B cell (primary cell): ENCODE data around the gene ADI1. TPM values are rescaled to one million over a fixed set of nuclear protein-coding genes. Genes with fewer than 3 reads are reported as not detected.
"Not testable (repeated sequence)": the region's sequence is repeated elsewhere in the genome, so short reads cannot be mapped to it uniquely, and the experiment has no call there.

Source experiments
- ATAC-seq: fragments of 200-7000 bp; cut with Tn5 transposase; one replicate; pipeline ENCODE4 v1.10.0; 2021; ENCODE audit warnings: low read depth, mild to moderate bottlenecking, moderate number of reproducible peaks, moderate library complexity
- CTCF ChIA-PET: fragments of 350-600 bp; sonication (Branson Sonifier 250); formaldehyde crosslinking; loops from one replicate; lab custom pipeline; 2021; ENCODE audit warnings: antibody characterized with exemption, inconsistent platforms; lab: Charles Lee
- POLR2A ChIA-PET: fragments of 350-600 bp; sonication (Branson Sonifier 250); formaldehyde crosslinking; loops from one replicate; lab custom pipeline; 2021; ENCODE audit warnings: antibody characterized with exemption; lab: Charles Lee
- DNase-seq: peaks from one replicate; pipeline ENCODE4 v3.0.0; 2013
- H2AFZ ChIP-seq: 2 replicates; pipeline ENCODE4 v1.6.1; 2012; ENCODE audit warnings: mild to moderate bottlenecking, low read depth, low read length; ENCODE audit not compliant: insufficient read depth, poor library complexity, severe bottlenecking
- H3K27ac ChIP-seq, 2 donors: 1 replicate in 1 of 2; 2 replicates in 1 of 2; pipeline ENCODE4 v1.5.1; 2012 to 2013; ENCODE audit warnings: low read length in 2 of 2, mild to moderate bottlenecking in 2 of 2, moderate library complexity in 1 of 2
- H3K27me3 ChIP-seq, 4 experiments: fragments of 200-600 bp in 1 of 4; sonication (generic) in 1 of 4; replicated peaks in 1 of 4; 1 replicate in 2 of 4; 2 replicates in 2 of 4; pipeline versions ENCODE4 v1.6.1 to v1.7.0; 2013 to 2016; ENCODE audit warnings: low read length in 3 of 4, mild to moderate bottlenecking in 2 of 4, mixed read lengths in 1 of 4, moderate library complexity in 1 of 4; ENCODE audit not compliant: insufficient read depth in 4 of 4, control insufficient read depth in 3 of 4; ENCODE audit errors: control extremely low read depth in 1 of 4
- H3K36me3 ChIP-seq, 2 experiments: replicated peaks in 1 of 2; 1 replicate in 1 of 2; 2 replicates in 1 of 2; pipeline versions ENCODE4 v1.6.1 to v1.7.1; 2013; ENCODE audit warnings: low read length in 1 of 2; ENCODE audit not compliant: insufficient read depth in 2 of 2, control insufficient read depth in 1 of 2; ENCODE audit errors: control extremely low read depth in 1 of 2, extremely low read depth in 1 of 2
- H3K4me1 ChIP-seq, 2 donors: fragments of 200-600 bp in 1 of 2; sonication (generic) in 1 of 2; 1 replicate in 1 of 2; 2 replicates in 1 of 2; pipeline versions ENCODE4 v1.5.1 to v1.6.1; 2013 to 2017; ENCODE audit warnings: low read length in 2 of 2; ENCODE audit not compliant: control insufficient read depth in 2 of 2, insufficient read depth in 2 of 2
- H3K4me2 ChIP-seq: replicated peaks from 2 replicates; pipeline ENCODE3; 2012; ENCODE audit warnings: mild to moderate bottlenecking, low read depth, low read length; ENCODE audit not compliant: poor library complexity, severe bottlenecking
- H3K4me3 ChIP-seq, 5 experiments: fragments of 200-600 bp in 1 of 5; sonication (generic) in 1 of 5; 1 replicate in 3 of 5; 2 replicates in 2 of 5; pipeline versions ENCODE4 v1.5.1 to v1.7.0; 2011 to 2016; ENCODE audit warnings: low read length in 4 of 5, mild to moderate bottlenecking in 4 of 5, low read depth in 2 of 5, control low read depth in 1 of 5, moderate library complexity in 1 of 5; ENCODE audit not compliant: insufficient read depth in 1 of 5; ENCODE audit errors: control extremely low read depth in 1 of 5, extremely low read depth in 1 of 5
- H3K79me2 ChIP-seq: fragments of 200-600 bp; sonication (generic); one replicate; pipeline ENCODE4 v1.6.0; 2016; ENCODE audit warnings: low read length; ENCODE audit not compliant: control insufficient read depth, insufficient read depth
- H3K9ac ChIP-seq: fragments of 200-600 bp; sonication (generic); 2 replicates; pipeline ENCODE4 v1.6.1; 2017; ENCODE audit warnings: mild to moderate bottlenecking, low read length, moderate library complexity
- H3K9me3 ChIP-seq, 3 donors: one replicate each; pipeline versions ENCODE4 v1.6.1 to v1.7.1; 2013; ENCODE audit warnings: low read length in 2 of 3; ENCODE audit not compliant: control insufficient read depth in 2 of 3, insufficient read depth in 1 of 3; ENCODE audit errors: control extremely low read depth in 1 of 3
- H4K20me1 ChIP-seq: 2 replicates; pipeline ENCODE4 v1.6.0; 2012; ENCODE audit warnings: mild to moderate bottlenecking, low read length; ENCODE audit not compliant: insufficient read depth, control insufficient read depth, poor library complexity, severe bottlenecking
- H3K27ac Mint-ChIP-seq: one replicate; pipeline ENCODE4 v1.8.0; 2021; ENCODE audit warnings: mixed read lengths
- H3K27me3 Mint-ChIP-seq: one replicate; pipeline ENCODE4 v1.8.0; 2021; ENCODE audit warnings: mixed read lengths
- H3K4me1 Mint-ChIP-seq: one replicate; pipeline ENCODE4 v1.8.0; 2021; ENCODE audit warnings: mixed read lengths
- H3K4me3 Mint-ChIP-seq: one replicate; pipeline ENCODE4 v1.8.0; 2021; ENCODE audit warnings: mixed read lengths
- H3K9me3 Mint-ChIP-seq: one replicate; pipeline ENCODE4 v1.8.0; 2022; ENCODE audit warnings: mixed read lengths; ENCODE audit not compliant: insufficient read depth
- EZH2 ChIP-seq: IDR thresholded peaks from 2 replicates; pipeline ENCODE4 v1.6.1; 2012; ENCODE audit warnings: borderline replicate concordance, low read depth, mild to moderate bottlenecking, moderate library complexity, low read length; ENCODE audit not compliant: insufficient read depth, poor library complexity, severe bottlenecking
- WGBS: methylation state at CpG from one replicate; pipeline ENCODE4 v1.1.5; 2013; ENCODE audit warnings: missing lambda C conversion rate; ENCODE audit not compliant: insufficient coverage; 5-methylcytosine and 5-hydroxymethylcytosine counted together
- intact Hi-C: fragments of 100-400 bp; cut with micrococcal nuclease; formaldehyde crosslinking; loops from one replicate; pipeline ENCODE4 v1.10.0; 2022
- polyA plus RNA-seq: library from polyadenylated mRNA; depleted of rRNA; stranded (reverse); fragments of >200 nt; gene quantifications from 2 replicates; pipeline ENCODE4 v1.2.3, GENCODE V29; 2012
- total RNA-seq, 2 donors: library from RNA; stranded (reverse); fragments of 120-200 nt in 1 of 2; gene quantifications; 1 replicate in 1 of 2; 2 replicates in 1 of 2; pipeline versions ENCODE4 v1.2.3 to v1.2.4, GENCODE V29; 2013 to 2022
- TF ChIP-seq, protein P1 (sequence below): fragments of 200-600 bp; IDR thresholded peaks from one replicate; pipeline ENCODE4 v1.8.0; 2022; ENCODE audit warnings: antibody characterized with exemption, mild to moderate bottlenecking

ADI1 gene
- total and polyA plus RNA-seq, 2 donors (not counting 1 experiment from before 2014, with no cell fraction given): 15.2 to 23.1 TPM

DNA sequence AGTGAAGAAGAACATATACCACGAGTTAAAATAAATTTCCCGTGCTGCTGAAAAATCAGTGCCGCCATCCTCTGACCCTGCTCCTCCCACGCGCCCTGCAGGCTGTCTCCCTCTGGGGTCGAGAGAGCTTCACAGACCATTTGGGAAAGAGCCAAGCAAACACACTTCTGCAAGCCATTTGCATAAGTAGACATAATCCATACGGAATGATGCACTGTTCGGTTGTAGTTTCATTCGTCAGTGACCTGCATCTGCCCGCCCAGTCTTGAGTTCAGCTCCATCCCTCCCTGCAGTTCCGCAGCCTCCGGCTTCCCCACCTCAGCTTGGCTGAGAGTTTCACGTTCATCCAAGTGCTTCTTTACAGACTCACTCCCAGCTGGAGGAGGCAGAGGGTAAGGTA lies 70.2 kb downstream of the ADI1 start:
- no peak overlapping the region for H3K4me2 ChIP-seq
- TF ChIP-seq, protein P1, sequence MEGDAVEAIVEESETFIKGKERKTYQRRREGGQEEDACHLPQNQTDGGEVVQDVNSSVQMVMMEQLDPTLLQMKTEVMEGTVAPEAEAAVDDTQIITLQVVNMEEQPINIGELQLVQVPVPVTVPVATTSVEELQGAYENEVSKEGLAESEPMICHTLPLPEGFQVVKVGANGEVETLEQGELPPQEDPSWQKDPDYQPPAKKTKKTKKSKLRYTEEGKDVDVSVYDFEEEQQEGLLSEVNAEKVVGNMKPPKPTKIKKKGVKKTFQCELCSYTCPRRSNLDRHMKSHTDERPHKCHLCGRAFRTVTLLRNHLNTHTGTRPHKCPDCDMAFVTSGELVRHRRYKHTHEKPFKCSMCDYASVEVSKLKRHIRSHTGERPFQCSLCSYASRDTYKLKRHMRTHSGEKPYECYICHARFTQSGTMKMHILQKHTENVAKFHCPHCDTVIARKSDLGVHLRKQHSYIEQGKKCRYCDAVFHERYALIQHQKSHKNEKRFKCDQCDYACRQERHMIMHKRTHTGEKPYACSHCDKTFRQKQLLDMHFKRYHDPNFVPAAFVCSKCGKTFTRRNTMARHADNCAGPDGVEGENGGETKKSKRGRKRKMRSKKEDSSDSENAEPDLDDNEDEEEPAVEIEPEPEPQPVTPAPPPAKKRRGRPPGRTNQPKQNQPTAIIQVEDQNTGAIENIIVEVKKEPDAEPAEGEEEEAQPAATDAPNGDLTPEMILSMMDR: no peak
- no peak for TF ChIP-seq EZH2
- Mint-ChIP-seq H3K27me3 (no peaks in the 10 kb centered on the region), H3K27ac (no peak overlapping the region), H3K4me3 (no peak overlapping the region), H3K9me3 (no peaks in the 10 kb centered on the region), H3K4me1 (no peaks in the 10 kb centered on the region)
- POLR2A ChIA-PET: no interaction called here
- no peak for DNase-seq
- H2AFZ ChIP-seq: no peak overlapping the region
- H3K36me3 ChIP-seq: peaks cover 2 to 78% of the 10 kb centered on the region in 2 experiments
- no peaks in the 10 kb centered on the region for H3K9me3 ChIP-seq
- no peak overlapping the region for H3K9ac ChIP-seq
- no peak for ATAC-seq
- intact Hi-C loops: no loop called here
- no peak overlapping the region for H3K27ac ChIP-seq
- H3K79me2 ChIP-seq: peaks cover 8% of the 10 kb centered on the region
- H3K27me3 ChIP-seq: no peaks in the 10 kb centered on the region
- no peaks in the 10 kb centered on the region for H4K20me1 ChIP-seq
- no peaks in the 10 kb centered on the region for H3K4me1 ChIP-seq
- no peak overlapping the region for H3K4me3 ChIP-seq
- CTCF ChIA-PET: no interaction called here
- 99% methylated on average over 13 of the region's 13 CpGs for WGBS

- H3K4me2 ChIP-seq, H3K4me1 ChIP-seq, intact Hi-C loops, H4K20me1 ChIP-seq, CTCF ChIA-PET, POLR2A ChIA-PET, H3K27me3 ChIP-seq, H3K4me3 ChIP-seq, H3K9me3 ChIP-seq, H3K27ac ChIP-seq, H2AFZ ChIP-seq, H3K27me3 Mint-ChIP-seq, DNase-seq, ATAC-seq, H3K9ac ChIP-seq, H3K4me1 Mint-ChIP-seq, H3K27ac Mint-ChIP-seq, H3K9me3 Mint-ChIP-seq, H3K4me3 Mint-ChIP-seq: not testable (repeated sequence)
- peaks cover 12% of the 10 kb centered on the region for H3K79me2 ChIP-seq
- H3K36me3 ChIP-seq: peaks cover 2 to 82% of the 10 kb centered on the region in 2 experiments
- 96% methylated on average over 35 of the region's 35 CpGs for WGBS
Measured at GRCh38 chr2:3448441-3448911, 70.9 kb downstream of the ADI1 start.
